Measurements from ENCODE around the gene WASF3.
A peak's percentile ranks its signal among the peaks of the same experiment; 100 is the strongest.

Gene WASF3

GRCh38 chr13:26681036-26681435, 123.6 kb downstream of the WASF3 start:
- DNase-seq (ENCODE audit: low read depth): no peak

DNA sequence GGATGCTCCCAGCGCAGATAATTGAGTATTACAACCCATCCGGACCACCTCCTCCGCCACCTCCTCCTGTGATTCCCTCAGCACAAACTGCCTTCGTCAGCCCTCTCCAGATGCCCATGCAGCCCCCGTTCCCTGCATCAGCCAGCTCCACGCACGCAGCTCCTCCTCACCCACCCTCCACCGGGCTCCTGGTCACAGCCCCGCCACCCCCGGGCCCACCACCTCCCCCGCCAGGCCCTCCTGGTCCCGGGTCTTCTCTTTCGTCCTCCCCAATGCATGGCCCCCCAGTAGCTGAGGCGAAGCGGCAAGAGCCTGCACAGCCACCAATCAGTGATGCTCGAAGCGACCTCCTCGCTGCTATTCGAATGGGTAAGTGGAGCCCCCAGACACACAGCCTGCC, 125.1 kb downstream of the WASF3 start:
- DNase-seq (ENCODE audit: low read depth): no peak

DNA sequence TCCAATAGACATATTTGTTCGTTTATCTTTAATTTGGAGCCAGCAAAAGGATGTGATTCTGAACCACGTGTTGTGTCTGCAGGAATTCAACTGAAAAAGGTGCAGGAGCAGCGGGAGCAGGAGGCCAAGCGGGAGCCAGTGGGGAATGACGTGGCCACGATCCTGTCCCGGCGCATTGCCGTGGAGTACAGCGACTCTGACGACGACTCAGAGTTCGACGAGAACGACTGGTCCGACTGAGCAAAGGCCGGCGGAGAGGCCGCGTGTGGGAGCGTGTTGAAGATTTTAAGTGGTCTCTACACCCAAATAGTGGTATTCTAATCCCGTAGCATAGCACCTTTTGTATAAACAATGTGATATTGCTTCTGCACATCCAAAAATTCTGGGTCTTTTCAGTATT, 128.1 kb downstream of the WASF3 start:
- DNase-seq (ENCODE audit: low read depth): no peak

DNA sequence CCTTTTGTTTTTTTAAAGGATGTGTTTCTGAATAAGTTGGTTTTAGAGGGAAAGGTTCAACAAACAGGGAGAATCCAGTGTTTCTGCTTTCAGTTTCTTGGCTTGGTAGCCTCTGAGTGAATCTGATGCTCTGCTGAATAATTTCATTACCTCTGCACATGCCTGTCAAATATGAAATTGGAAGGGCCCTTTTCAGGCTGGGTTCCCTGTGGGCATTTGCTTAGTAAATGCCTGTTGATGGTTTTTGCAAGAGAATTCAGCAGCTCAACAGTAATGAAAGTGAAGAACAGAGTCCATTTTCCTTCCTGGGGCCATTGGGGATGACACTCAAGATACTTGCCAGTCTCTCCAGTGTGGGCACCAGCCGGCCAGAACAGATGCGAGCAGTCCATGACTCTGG, 128.8 kb downstream of the WASF3 start:
- DNase-seq (ENCODE audit: low read depth): no peak

- DNase-seq (ENCODE audit: low read depth): no peak
Measured at GRCh38 chr13:26688286-26688685, 130.8 kb downstream of the WASF3 start.

- no peak for DNase-seq (ENCODE audit: low read depth)
Measured at GRCh38 chr13:26688980-26689379, 131.5 kb downstream of the WASF3 start.

GRCh38 chr13:26693749-26694463, 136.4 kb downstream of the WASF3 start:
- no peak for DNase-seq (ENCODE audit: low read depth)

GRCh38 chr13:26694609-26695359, 137.3 kb downstream of the WASF3 start:
- DNase-seq (ENCODE audit: low read depth): no peak

DNA sequence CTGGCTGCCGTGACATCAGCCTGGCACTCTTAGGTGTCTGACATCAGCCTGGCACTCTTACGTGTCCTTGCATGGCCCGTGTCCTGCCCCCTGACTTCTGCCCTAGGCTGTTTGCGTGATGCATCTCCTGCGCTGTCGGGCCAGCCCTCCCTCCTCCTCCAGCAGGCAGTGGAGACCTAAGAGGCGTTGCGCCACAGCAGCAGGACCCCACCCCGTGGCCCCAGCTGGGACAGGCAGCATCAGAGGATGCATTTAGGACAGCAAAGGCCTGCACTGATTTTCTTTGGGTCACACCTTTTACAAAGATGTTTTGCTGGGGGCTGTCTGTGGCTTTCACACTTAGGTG, 137.8 kb downstream of the WASF3 start:
- no peak for DNase-seq (ENCODE audit: low read depth)

DNA sequence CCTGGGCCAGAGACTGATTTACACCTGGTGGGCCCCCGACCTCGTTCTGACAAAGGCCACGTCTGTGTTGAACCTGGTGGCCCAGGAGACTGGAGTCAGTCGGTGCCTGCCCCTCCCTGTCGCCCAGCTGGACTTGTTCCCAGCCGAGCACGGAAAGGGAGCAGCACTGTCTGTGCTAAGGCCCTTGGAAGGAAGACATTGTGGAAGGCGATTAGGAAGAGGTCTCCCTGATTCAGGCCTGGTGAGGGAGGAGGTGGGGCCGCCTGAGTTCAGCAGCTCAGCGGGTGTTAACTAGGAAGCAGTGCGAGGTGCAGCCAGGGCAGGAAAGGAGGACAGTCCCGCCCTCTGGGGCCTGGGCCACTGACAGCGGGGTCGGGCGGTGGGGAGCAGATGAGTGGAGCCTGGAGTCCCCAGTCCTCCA, 138.4 kb downstream of the WASF3 start:
- DNase-seq (ENCODE audit: low read depth): no peak

GRCh38 chr13:26697069-26697955, 139.8 kb downstream of the WASF3 start:
- no peak for DNase-seq (ENCODE audit: low read depth)

DNA sequence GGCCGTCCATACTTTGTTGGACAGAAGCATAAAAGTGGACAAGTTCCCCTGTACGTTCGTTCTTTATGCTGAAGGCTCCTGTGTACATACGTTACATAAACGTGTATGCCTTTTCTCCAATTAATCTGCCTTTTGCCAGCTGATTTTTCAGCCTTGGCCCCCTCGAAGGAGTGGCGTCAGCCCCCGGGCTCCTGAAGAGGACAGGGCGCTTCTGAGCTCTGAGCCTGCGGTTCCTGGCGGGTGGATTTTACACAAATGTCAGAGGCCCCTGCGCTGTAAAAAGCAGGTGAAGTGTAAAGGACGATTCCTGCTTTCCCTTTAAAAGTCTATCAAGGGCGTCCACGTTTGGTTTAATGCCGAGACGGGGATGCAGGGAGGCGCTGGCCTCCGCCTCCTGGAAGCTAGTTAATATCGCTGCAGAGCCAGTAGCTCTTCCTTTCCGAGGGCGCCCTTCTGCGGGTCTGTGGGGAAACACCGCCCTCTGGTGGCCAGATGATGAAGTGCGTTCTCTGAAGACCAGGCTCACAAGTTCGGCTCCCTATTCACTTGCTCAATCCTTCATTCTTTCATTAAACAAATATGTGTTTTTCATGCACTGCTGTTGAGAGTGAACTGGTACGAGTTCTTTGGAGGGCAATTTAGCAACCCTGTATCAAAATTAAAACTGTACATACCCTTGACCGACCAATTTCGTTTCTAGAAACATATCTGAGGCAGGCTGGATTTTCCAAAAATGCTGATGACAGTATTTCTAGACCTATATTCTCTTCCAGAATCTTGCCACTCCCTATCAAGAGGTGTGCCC, 141.1 kb downstream of the WASF3 start:
- DNase-seq (ENCODE audit: low read depth): peak; percentile 61

- DNase-seq (ENCODE audit: low read depth): no peak
Measured at GRCh38 chr13:26699197-26699490, 141.7 kb downstream of the WASF3 start.

DNA sequence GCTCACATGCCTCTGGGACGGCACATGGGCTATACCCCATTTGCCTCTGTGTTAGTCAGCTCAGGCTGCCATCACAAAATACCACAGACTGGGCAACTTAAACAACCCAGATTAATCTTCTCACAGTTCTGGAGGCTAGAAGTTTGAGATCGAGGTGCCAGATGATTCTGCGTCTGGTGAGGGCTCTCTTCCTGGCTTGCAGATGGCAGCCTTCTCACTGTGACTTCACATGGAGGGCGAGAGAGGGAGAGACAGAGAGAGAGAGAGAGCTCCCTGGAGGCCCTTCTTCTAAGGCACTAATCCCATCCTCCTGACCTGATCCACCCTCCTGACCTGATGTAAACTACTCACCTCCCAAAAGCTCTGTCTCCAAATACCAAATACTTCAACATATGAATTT, 148.1 kb downstream of the WASF3 start:
- DNase-seq (ENCODE audit: low read depth): no peak

- DNase-seq (ENCODE audit: low read depth): no peak
Measured at GRCh38 chr13:26706381-26706780, 148.9 kb downstream of the WASF3 start.

DNA sequence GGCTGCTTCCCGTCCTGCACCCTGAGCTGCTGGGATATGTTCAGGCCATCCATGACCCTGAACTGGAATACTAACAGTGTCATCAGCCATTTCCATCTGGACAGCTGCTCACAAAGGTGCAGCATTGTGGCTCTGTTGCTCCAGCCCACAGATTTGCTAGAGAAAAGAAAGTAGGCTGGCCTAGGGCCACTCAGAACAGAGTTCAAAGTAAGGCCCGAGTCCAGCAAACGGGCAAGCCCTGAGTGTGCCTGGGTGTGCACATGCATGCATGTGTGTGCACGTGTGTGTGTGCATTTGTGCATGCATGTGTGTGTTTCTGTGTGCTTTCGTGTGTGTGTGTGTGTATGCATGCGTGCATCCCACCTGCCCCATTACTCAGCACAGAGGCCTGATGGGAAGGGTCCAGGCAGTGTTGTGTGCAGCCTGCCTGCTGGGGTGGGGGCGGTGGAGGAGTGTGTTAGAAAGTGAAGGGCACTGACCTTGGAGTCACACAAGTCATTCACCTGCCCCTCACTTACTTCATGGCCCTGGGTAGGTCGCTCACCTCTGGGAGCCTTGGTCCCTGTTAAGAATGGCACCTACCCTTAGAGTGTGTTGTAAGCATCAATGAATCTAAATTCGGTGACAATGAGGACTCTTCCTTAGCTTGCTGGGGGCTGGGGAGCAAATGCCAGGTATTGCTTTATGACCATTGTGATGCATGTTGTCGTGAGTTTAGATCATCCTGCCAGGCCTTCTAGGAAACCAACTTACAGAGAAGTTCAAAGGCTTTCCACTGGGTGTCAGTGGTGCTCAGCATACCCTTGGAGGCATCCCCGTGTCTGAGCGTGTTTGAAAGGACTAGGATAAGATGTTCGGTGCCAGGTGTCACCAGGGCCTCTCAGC, 149.9 kb downstream of the WASF3 start:
- no peak for DNase-seq (ENCODE audit: low read depth)

DNA sequence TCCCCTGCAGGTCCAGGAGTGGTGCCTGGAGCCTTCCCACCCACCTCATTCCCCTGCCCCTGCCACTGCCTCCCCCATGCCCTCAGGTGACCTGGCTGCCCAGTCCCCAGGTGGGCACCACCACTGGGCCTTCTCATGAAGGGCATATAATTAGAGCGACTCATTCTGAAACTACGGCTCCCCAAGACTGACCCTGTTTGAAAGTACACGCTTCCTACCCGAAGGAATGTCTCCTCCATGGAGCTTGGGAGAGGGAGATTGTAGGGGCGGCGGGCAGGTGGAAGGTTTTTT, 150.5 kb downstream of the WASF3 start:
- DNase-seq (ENCODE audit: low read depth): no peak

- DNase-seq (ENCODE audit: low read depth): no peak
Measured at GRCh38 chr13:26709461-26709860, 152.0 kb downstream of the WASF3 start.

GRCh38 chr13:26710166-26710565, 152.7 kb downstream of the WASF3 start:
- no peak for DNase-seq (ENCODE audit: low read depth)

- no peak for DNase-seq (ENCODE audit: low read depth)
Measured at GRCh38 chr13:26711211-26711610, 153.7 kb downstream of the WASF3 start.

GRCh38 chr13:26713341-26713740, 155.9 kb downstream of the WASF3 start:
- no peak for DNase-seq (ENCODE audit: low read depth)

All from stimulated activated CD4-positive, alpha-beta T cell treated with anti-CD3 and anti-CD28 coated beads, Interleukin-2, amount 100 ng/mL, for 4 hours (primary cell).